Neural progenitor cell (in vitro differentiated cells): ENCODE measurements around the gene CFAP299.

ENCODE experiments used
- EZH2phosphoT487 ChIP-seq: fragments of 200-600 bp; sonication (generic); IDR thresholded peaks from 2 replicates; pipeline ENCODE4 v1.6.1; 2017; ENCODE audit warnings: antibody characterized with exemption
- TF ChIP-seq, protein P1 (sequence below): fragments of 200-600 bp; sonication (generic); IDR thresholded peaks from 2 replicates; pipeline ENCODE4 v1.5.1; 2017; ENCODE audit warnings: antibody characterized with exemption, mild to moderate bottlenecking

DNA sequence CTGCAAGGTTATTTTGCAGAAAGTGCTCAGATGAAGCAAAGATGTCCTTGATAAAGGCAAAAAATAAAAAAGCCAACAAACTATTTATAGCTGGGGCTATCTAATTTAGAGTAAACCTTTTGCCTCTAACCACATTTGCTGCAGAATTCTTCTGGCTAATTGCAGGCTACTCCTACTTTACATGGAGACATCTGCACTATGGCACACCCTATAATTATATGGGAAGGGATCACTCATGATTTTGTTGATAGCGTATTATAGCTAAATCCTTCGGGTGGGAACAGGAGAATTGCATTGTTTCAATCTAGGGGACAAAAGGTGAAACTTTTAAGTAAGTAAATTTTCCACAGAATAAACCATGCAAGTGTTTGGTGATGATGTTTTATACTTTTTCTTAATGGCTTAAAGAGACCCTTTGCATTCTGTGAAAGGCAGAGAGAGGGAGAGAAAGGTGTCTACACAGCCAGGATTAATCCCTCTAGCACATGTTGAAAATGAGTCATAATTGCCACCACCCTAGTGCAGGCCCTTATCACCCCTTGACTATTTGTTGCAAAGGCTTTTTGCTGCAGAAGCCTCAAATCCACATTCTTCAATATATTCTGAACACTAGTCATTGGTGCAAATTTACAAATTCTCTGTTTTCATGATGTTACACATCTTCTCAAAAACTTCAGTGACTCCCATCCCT, 473.7 kb downstream of the CFAP299 start:
- TF ChIP-seq, protein P1, sequence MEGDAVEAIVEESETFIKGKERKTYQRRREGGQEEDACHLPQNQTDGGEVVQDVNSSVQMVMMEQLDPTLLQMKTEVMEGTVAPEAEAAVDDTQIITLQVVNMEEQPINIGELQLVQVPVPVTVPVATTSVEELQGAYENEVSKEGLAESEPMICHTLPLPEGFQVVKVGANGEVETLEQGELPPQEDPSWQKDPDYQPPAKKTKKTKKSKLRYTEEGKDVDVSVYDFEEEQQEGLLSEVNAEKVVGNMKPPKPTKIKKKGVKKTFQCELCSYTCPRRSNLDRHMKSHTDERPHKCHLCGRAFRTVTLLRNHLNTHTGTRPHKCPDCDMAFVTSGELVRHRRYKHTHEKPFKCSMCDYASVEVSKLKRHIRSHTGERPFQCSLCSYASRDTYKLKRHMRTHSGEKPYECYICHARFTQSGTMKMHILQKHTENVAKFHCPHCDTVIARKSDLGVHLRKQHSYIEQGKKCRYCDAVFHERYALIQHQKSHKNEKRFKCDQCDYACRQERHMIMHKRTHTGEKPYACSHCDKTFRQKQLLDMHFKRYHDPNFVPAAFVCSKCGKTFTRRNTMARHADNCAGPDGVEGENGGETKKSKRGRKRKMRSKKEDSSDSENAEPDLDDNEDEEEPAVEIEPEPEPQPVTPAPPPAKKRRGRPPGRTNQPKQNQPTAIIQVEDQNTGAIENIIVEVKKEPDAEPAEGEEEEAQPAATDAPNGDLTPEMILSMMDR = no peak
- TF ChIP-seq EZH2phosphoT487 = no peak
